GM23338 (cell line): Measurements from ENCODE around the gene PLA2R1. TPM values are rescaled to one million over a fixed set of nuclear protein-coding genes. Genes with fewer than 3 reads are reported as not detected.

ENCODE experiments used
- CREB1 ChIP-seq: fragments of 250-450 bp; sonication (Bioruptor Pico); IDR thresholded peaks from 2 replicates; pipeline ENCODE4 v1.5.0; 2020; ENCODE audit warnings: low read depth, mild to moderate bottlenecking, moderate library complexity
- JUNB ChIP-seq: IDR thresholded peaks from one replicate; pipeline ENCODE4 v1.6.1; 2016; ENCODE audit warnings: antibody characterized with exemption; ENCODE audit not compliant: unreplicated experiment
- NANOG ChIP-seq: IDR thresholded peaks from 2 replicates; pipeline ENCODE4 v1.6.1; 2016; ENCODE audit warnings: antibody characterized with exemption, borderline replicate concordance
- POLR2AphosphoS5 ChIP-seq: IDR thresholded peaks from 2 replicates; pipeline ENCODE4 v1.6.1; 2016; ENCODE audit warnings: antibody characterized with exemption, low read depth
- STAT1 ChIP-seq: IDR thresholded peaks from one replicate; pipeline ENCODE4 v1.6.1; 2016; ENCODE audit warnings: antibody characterized with exemption; ENCODE audit not compliant: unreplicated experiment
- polyA plus RNA-seq: library from polyadenylated mRNA; unstranded; fragments of >200 nt; fragmentation: Nextera tagmentation; extraction: Ambion mirVana; gene quantifications from 2 replicates; pipeline ENCODE4 v1.2.1, GENCODE V29; 2016
- total RNA-seq: library from RNA; depleted of rRNA; stranded (reverse); fragments of >200 nt; shearing (Covaris generic); gene quantifications from 2 replicates; pipeline ENCODE4 v1.2.3, GENCODE V29; 2014
- TF ChIP-seq, protein P1 (sequence below): fragments of 250-450 bp; sonication (Bioruptor Pico); IDR thresholded peaks from 2 replicates; pipeline ENCODE4 v1.5.0; 2020; ENCODE audit warnings: mild to moderate bottlenecking, moderate library complexity
- TF ChIP-seq, protein P2 (sequence below): IDR thresholded peaks from 2 replicates; pipeline ENCODE4 v1.6.1; 2016; ENCODE audit warnings: antibody characterized with exemption
- TF ChIP-seq, protein P3 (sequence below), 2 experiments: fragments of 200-600 bp in 1 of 2; sonication (generic) in 1 of 2; conservative IDR thresholded peaks; 2 replicates each; pipeline versions ENCODE4 v1.5.1 to v1.6.1; 2016 to 2017; ENCODE audit warnings: antibody characterized with exemption in 2 of 2, low read depth in 2 of 2, mild to moderate bottlenecking in 2 of 2, moderate library complexity in 1 of 2

The PLA2R1 gene
- total and polyA plus RNA-seq, 2 experiments from 2014 or later, result 0.57 to 1.2 TPM

DNA sequence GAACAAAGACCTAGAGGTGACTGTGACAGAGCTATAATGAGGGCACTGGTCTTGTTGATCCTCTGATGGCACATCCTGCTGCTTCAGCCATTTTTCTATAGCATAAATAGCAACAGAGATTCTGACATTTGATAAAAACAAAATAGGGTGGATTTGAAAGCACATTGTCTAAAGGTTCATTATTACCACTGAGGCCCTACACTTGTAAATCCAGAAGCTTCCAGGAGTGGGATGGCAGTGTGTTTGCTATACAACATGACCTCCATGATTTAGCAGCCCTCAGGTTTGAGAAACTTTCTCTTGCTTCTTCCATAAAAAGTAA lies 171.2 kb downstream of the PLA2R1 start (continued):
- TF ChIP-seq, protein P1, sequence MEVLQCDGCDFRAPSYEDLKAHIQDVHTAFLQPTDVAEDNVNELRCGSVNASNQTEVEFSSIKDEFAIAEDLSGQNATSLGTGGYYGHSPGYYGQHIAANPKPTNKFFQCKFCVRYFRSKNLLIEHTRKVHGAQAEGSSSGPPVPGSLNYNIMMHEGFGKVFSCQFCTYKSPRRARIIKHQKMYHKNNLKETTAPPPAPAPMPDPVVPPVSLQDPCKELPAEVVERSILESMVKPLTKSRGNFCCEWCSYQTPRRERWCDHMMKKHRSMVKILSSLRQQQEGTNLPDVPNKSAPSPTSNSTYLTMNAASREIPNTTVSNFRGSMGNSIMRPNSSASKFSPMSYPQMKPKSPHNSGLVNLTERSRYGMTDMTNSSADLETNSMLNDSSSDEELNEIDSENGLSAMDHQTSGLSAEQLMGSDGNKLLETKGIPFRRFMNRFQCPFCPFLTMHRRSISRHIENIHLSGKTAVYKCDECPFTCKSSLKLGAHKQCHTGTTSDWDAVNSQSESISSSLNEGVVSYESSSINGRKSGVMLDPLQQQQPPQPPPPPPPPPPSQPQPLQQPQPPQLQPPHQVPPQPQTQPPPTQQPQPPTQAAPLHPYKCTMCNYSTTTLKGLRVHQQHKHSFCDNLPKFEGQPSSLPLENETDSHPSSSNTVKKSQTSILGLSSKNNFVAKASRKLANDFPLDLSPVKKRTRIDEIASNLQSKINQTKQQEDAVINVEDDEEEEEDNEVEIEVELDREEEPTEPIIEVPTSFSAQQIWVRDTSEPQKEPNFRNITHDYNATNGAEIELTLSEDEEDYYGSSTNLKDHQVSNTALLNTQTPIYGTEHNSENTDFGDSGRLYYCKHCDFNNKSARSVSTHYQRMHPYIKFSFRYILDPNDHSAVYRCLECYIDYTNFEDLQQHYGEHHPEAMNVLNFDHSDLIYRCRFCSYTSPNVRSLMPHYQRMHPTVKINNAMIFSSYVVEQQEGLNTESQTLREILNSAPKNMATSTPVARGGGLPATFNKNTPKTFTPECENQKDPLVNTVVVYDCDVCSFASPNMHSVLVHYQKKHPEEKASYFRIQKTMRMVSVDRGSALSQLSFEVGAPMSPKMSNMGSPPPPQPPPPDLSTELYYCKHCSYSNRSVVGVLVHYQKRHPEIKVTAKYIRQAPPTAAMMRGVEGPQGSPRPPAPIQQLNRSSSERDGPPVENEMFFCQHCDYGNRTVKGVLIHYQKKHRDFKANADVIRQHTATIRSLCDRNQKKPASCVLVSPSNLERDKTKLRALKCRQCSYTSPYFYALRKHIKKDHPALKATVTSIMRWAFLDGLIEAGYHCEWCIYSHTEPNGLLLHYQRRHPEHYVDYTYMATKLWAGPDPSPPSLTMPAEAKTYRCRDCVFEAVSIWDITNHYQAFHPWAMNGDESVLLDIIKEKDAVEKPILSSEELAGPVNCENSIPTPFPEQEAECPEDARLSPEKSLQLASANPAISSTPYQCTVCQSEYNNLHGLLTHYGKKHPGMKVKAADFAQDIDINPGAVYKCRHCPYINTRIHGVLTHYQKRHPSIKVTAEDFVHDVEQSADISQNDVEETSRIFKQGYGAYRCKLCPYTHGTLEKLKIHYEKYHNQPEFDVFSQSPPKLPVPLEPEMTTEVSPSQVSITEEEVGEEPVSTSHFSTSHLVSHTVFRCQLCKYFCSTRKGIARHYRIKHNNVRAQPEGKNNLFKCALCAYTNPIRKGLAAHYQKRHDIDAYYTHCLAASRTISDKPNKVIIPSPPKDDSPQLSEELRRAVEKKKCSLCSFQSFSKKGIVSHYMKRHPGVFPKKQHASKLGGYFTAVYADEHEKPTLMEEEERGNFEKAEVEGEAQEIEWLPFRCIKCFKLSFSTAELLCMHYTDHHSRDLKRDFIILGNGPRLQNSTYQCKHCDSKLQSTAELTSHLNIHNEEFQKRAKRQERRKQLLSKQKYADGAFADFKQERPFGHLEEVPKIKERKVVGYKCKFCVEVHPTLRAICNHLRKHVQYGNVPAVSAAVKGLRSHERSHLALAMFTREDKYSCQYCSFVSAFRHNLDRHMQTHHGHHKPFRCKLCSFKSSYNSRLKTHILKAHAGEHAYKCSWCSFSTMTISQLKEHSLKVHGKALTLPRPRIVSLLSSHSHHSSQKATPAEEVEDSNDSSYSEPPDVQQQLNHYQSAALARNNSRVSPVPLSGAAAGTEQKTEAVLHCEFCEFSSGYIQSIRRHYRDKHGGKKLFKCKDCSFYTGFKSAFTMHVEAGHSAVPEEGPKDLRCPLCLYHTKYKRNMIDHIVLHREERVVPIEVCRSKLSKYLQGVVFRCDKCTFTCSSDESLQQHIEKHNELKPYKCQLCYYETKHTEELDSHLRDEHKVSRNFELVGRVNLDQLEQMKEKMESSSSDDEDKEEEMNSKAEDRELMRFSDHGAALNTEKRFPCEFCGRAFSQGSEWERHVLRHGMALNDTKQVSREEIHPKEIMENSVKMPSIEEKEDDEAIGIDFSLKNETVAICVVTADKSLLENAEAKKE, result no peak
- TF ChIP-seq JUNB, result no peak
- TF ChIP-seq, protein P2, sequence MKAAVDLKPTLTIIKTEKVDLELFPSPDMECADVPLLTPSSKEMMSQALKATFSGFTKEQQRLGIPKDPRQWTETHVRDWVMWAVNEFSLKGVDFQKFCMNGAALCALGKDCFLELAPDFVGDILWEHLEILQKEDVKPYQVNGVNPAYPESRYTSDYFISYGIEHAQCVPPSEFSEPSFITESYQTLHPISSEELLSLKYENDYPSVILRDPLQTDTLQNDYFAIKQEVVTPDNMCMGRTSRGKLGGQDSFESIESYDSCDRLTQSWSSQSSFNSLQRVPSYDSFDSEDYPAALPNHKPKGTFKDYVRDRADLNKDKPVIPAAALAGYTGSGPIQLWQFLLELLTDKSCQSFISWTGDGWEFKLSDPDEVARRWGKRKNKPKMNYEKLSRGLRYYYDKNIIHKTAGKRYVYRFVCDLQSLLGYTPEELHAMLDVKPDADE, result no peak
- TF ChIP-seq, protein P3, sequence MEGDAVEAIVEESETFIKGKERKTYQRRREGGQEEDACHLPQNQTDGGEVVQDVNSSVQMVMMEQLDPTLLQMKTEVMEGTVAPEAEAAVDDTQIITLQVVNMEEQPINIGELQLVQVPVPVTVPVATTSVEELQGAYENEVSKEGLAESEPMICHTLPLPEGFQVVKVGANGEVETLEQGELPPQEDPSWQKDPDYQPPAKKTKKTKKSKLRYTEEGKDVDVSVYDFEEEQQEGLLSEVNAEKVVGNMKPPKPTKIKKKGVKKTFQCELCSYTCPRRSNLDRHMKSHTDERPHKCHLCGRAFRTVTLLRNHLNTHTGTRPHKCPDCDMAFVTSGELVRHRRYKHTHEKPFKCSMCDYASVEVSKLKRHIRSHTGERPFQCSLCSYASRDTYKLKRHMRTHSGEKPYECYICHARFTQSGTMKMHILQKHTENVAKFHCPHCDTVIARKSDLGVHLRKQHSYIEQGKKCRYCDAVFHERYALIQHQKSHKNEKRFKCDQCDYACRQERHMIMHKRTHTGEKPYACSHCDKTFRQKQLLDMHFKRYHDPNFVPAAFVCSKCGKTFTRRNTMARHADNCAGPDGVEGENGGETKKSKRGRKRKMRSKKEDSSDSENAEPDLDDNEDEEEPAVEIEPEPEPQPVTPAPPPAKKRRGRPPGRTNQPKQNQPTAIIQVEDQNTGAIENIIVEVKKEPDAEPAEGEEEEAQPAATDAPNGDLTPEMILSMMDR (conservative IDR thresholded peaks at IDR 0.05; ENCODE audit: low read depth in 2 of 2), result no peak
- no peak for TF ChIP-seq POLR2AphosphoS5
- no peak for TF ChIP-seq CREB1 (CRISPR knock-in tag)
- TF ChIP-seq NANOG, result no peak
- TF ChIP-seq STAT1, result no peak
